DOHH2 (cell line): ENCODE data around the gene SSC5D.

ENCODE experiments used
- CTCF ChIP-seq: fragments of 200-600 bp; sonication (generic); IDR thresholded peaks from one replicate; pipeline ENCODE4 v1.5.1; 2014; ENCODE audit warnings: antibody characterized with exemption, mild to moderate bottlenecking, low read depth, low read length; ENCODE audit not compliant: poor library complexity, severe bottlenecking
- EZH2phosphoT487 ChIP-seq: fragments of 200-600 bp; sonication (generic); IDR thresholded peaks from 2 replicates; pipeline ENCODE4 v1.6.1; 2017; ENCODE audit warnings: borderline replicate concordance, mild to moderate bottlenecking, antibody characterized with exemption, low read length, moderate library complexity, mixed read lengths

GRCh38 chr19:55525289-55526101, 37.3 kb downstream of the SSC5D start:
- TF ChIP-seq CTCF (no peak), EZH2phosphoT487 (no peak)
